Neuronal stem cell (in vitro differentiated cells): ENCODE results near the gene ALB.

Experiments used
- DNase-seq: peaks from one replicate; pipeline ENCODE4 v3.0.0-alpha.2; 2013; ENCODE audit warnings: low spot score
- H2AFZ ChIP-seq: one replicate; pipeline ENCODE4 v1.6.1; 2013; ENCODE audit warnings: mild to moderate bottlenecking, low read length, inconsistent platforms
- H2AK5ac ChIP-seq: 2 replicates; pipeline ENCODE4 v1.6.1; 2013; ENCODE audit warnings: low read depth, mild to moderate bottlenecking, inconsistent platforms, low read length, moderate library complexity, mixed read lengths
- H2BK120ac ChIP-seq: 2 replicates; pipeline ENCODE4 v1.6.1; 2013; ENCODE audit warnings: low read depth, mild to moderate bottlenecking, inconsistent platforms, low read length, moderate library complexity, mixed read lengths
- H2BK12ac ChIP-seq: one replicate; pipeline ENCODE4 v1.6.1; 2013; ENCODE audit warnings: low read length, inconsistent platforms
- H2BK15ac ChIP-seq: 2 replicates; pipeline ENCODE4 v1.6.1; 2013; ENCODE audit warnings: mild to moderate bottlenecking, low read length, inconsistent platforms, mixed read lengths
- H2BK5ac ChIP-seq: one replicate; pipeline ENCODE4 v1.6.1; 2013; ENCODE audit warnings: inconsistent platforms, mild to moderate bottlenecking, low read length, moderate library complexity
- H3K14ac ChIP-seq: one replicate; pipeline ENCODE4 v1.6.1; 2013; ENCODE audit warnings: low read length, inconsistent platforms
- H3K18ac ChIP-seq: 2 replicates; pipeline ENCODE4 v1.6.1; 2013; ENCODE audit warnings: low read length, inconsistent platforms
- H3K23ac ChIP-seq: 2 replicates; pipeline ENCODE4 v1.6.1; 2013; ENCODE audit warnings: low read depth, mild to moderate bottlenecking, mixed read lengths, low read length, inconsistent platforms; ENCODE audit not compliant: poor library complexity
- H3K27ac ChIP-seq: replicated peaks from 3 replicates; pipeline ENCODE4 v1.5.1; 2013; ENCODE audit warnings: low read length, inconsistent platforms
- H3K27me3 ChIP-seq, 3 experiments: 2 replicates each; pipeline ENCODE4 v1.6.1; 2013; ENCODE audit warnings: low read length in 3 of 3, mild to moderate bottlenecking in 2 of 3, inconsistent platforms in 1 of 3, low read depth in 1 of 3, mixed read lengths in 1 of 3, moderate library complexity in 1 of 3; ENCODE audit not compliant: control insufficient read depth in 3 of 3, insufficient read depth in 3 of 3
- H3K36me3 ChIP-seq, 2 donors: replicated peaks in 1 of 2; 2 replicates each; pipeline ENCODE4 v1.6.1; 2013; ENCODE audit warnings: low read length in 2 of 2; ENCODE audit not compliant: control insufficient read depth in 2 of 2, insufficient read depth in 2 of 2
- H3K4ac ChIP-seq: 2 replicates; pipeline ENCODE4 v1.6.1; 2013; ENCODE audit warnings: inconsistent platforms, mild to moderate bottlenecking, low read length, moderate library complexity
- H3K4me1 ChIP-seq, 2 donors: 1 replicate in 1 of 2; 2 replicates in 1 of 2; pipeline ENCODE4 v1.6.1; 2013; ENCODE audit warnings: low read length in 2 of 2, low read depth in 1 of 2; ENCODE audit not compliant: control insufficient read depth in 2 of 2, insufficient read depth in 1 of 2
- H3K4me2 ChIP-seq: one replicate; pipeline ENCODE4 v1.6.1; 2013; ENCODE audit warnings: mild to moderate bottlenecking, low read length, inconsistent platforms; ENCODE audit not compliant: insufficient read depth, poor library complexity, severe bottlenecking
- H3K4me3 ChIP-seq, 2 donors: 2 replicates each; pipeline ENCODE4 v1.5.1; 2013; ENCODE audit warnings: low read length in 2 of 2, mild to moderate bottlenecking in 2 of 2, inconsistent platforms in 1 of 2, moderate library complexity in 1 of 2
- H3K79me1 ChIP-seq: one replicate; pipeline ENCODE4 v1.6.1; 2013; ENCODE audit warnings: low read depth, mild to moderate bottlenecking, inconsistent platforms, low read length, moderate library complexity
- H3K9ac ChIP-seq: one replicate; pipeline ENCODE4 v1.6.1; 2013; ENCODE audit warnings: mild to moderate bottlenecking, low read depth, low read length, inconsistent platforms; ENCODE audit not compliant: poor library complexity
- H3K9me3 ChIP-seq, 2 donors: replicated peaks in 1 of 2; 2 replicates each; pipeline versions ENCODE3 to v1.6.1; 2013; ENCODE audit warnings: low read length in 2 of 2, mild to moderate bottlenecking in 2 of 2, inconsistent platforms in 1 of 2, low read depth in 1 of 2, mixed read lengths in 1 of 2, moderate library complexity in 1 of 2; ENCODE audit not compliant: control insufficient read depth in 2 of 2, insufficient read depth in 1 of 2
- H4K8ac ChIP-seq: one replicate; pipeline ENCODE4 v1.6.1; 2013; ENCODE audit warnings: low read depth, mild to moderate bottlenecking, inconsistent platforms, low read length, moderate library complexity
- H4K91ac ChIP-seq: one replicate; pipeline ENCODE4 v1.6.1; 2013; ENCODE audit warnings: low read length, low read depth, mild to moderate bottlenecking, inconsistent platforms; ENCODE audit not compliant: poor library complexity
- WGBS, 2 donors: extraction: QIAGEN DNeasy Blood & Tissue Kit; methylation state at CpG; one replicate each; pipeline ENCODE4 v1.1.7; 2013; ENCODE audit warnings: missing lambda C conversion rate in 2 of 2, mixed read lengths in 1 of 2; ENCODE audit not compliant: insufficient read length in 2 of 2, insufficient replicate concordance in 1 of 2; ENCODE audit errors: extremely low coverage in 2 of 2; 5-methylcytosine and 5-hydroxymethylcytosine counted together

ALB gene

GRCh38 chr4:73421708-73422457 is 17.8 kb downstream of the ALB start:
- Histone ChIP-seq H3K36me3 (no peaks in the 10 kb centered on the region), H3K9ac (no peak overlapping the region), H3K23ac (no peak overlapping the region), H3K79me1 (no peaks in the 10 kb centered on the region), H3K9me3 (no peaks in the 10 kb centered on the region), H3K27ac (no peak overlapping the region), H2BK15ac (no peak overlapping the region), H3K4me1 (no peaks in the 10 kb centered on the region), H3K14ac (no peak overlapping the region), H2AFZ (no peak overlapping the region), H2BK12ac (no peak overlapping the region), H3K27me3 (no peaks in the 10 kb centered on the region), H2BK5ac (no peak overlapping the region), H2AK5ac (no peak overlapping the region), H2BK120ac (no peak overlapping the region), H3K18ac (no peak overlapping the region), H3K4me2 (no peak overlapping the region), H3K4me3 (no peak overlapping the region), H4K8ac (no peak overlapping the region), H4K91ac (no peak overlapping the region), H3K4ac (no peak overlapping the region)
- no peak for DNase-seq

GRCh38 chr4:73422458-73422752 is 18.3 kb downstream of the ALB start:
- no CpG with 5 or more reads among the region's 4 CpGs for WGBS, 2 donors
- Histone ChIP-seq H2BK5ac (no peak overlapping the region), H3K23ac (no peak overlapping the region), H2BK15ac (no peak overlapping the region), H3K4me1 (no peaks in the 10 kb centered on the region), H3K79me1 (no peaks in the 10 kb centered on the region), H3K27me3 (no peaks in the 10 kb centered on the region), H3K4me2 (no peak overlapping the region), H3K14ac (no peak overlapping the region), H3K9ac (no peak overlapping the region), H3K4me3 (no peak overlapping the region), H4K91ac (no peak overlapping the region), H3K36me3 (no peaks in the 10 kb centered on the region), H3K9me3 (no peaks in the 10 kb centered on the region), H2BK120ac (no peak overlapping the region), H3K18ac (no peak overlapping the region), H3K27ac (no peak overlapping the region), H2AFZ (no peak overlapping the region), H3K4ac (no peak overlapping the region), H2AK5ac (no peak overlapping the region), H2BK12ac (no peak overlapping the region), H4K8ac (no peak overlapping the region)
- DNase-seq = no peak

DNA sequence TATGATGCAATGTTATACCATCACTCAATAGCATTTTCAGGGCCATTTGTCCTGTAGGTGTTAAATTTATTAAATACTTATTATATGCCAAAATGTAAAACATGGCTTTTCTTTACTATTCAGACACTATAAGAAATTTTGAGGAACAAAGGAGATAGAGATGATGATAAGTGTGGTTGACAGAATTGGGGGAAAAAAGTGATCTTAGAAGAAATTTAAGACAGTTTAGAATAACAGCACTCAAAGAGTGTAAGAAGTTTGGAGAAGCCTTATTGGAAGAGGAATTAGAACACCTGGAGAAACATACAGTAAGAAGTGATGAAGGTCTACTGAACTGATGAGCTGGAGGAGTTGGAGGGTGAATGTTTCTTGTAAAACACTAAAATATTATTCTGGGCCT is 19.1 kb downstream of the ALB start:
- Histone ChIP-seq H2BK120ac (no peak overlapping the region), H3K23ac (no peak overlapping the region), H2BK5ac (no peak overlapping the region), H3K27me3 (no peaks in the 10 kb centered on the region), H3K27ac (no peak overlapping the region), H3K9me3 (no peaks in the 10 kb centered on the region), H3K14ac (no peak overlapping the region), H2AK5ac (no peak overlapping the region), H3K4me2 (no peak overlapping the region), H3K4me3 (no peak overlapping the region), H3K4ac (no peak overlapping the region), H2BK15ac (no peak overlapping the region), H2BK12ac (no peak overlapping the region), H3K9ac (no peak overlapping the region), H3K4me1 (no peaks in the 10 kb centered on the region), H3K18ac (no peak overlapping the region), H3K36me3 (no peaks in the 10 kb centered on the region), H2AFZ (no peak overlapping the region), H4K91ac (no peak overlapping the region), H3K79me1 (no peaks in the 10 kb centered on the region), H4K8ac (no peak overlapping the region)
- DNase-seq = no peak

DNA sequence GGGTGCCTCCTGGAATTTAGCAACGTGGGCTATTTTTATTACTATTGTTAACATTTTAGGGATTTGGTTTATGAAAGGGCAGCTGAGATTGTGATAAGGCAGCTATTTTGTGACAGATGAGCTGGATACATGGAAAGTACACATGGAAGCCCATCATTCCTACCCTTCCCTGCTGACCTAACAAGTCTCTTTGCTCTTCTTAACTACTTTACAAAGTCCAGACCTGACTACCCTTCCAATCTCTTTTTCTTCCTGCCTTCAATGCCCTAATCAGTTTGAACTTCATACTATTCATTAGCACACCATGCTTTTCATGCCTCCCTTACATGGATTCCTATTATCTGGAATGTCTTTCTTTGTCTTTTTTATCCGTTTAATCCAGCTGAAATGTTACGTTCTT is 22.6 kb downstream of the ALB start:
- Histone ChIP-seq H2BK15ac (no peak overlapping the region), H3K4me1 (no peaks in the 10 kb centered on the region), H3K14ac (no peak overlapping the region), H3K9me3 (no peaks in the 10 kb centered on the region), H3K4ac (no peak overlapping the region), H4K8ac (no peak overlapping the region), H2BK5ac (no peak overlapping the region), H2BK12ac (no peak overlapping the region), H3K23ac (no peak overlapping the region), H2AK5ac (no peak overlapping the region), H3K18ac (no peak overlapping the region), H2AFZ (no peak overlapping the region), H3K27ac (no peak overlapping the region), H3K4me2 (no peak overlapping the region), H3K79me1 (no peaks in the 10 kb centered on the region), H2BK120ac (no peak overlapping the region), H3K4me3 (no peak overlapping the region), H3K36me3 (no peaks in the 10 kb centered on the region), H3K9ac (no peak overlapping the region), H3K27me3 (no peaks in the 10 kb centered on the region), H4K91ac (no peak overlapping the region)
- DNase-seq = no peak
- no CpG with 5 or more reads among the region's 3 CpGs for WGBS, 2 donors
